CD4-positive, alpha-beta T cell treated with Interleukin-6 at 100 ng/mL for 8 hours (primary cell): ENCODE measurements around the gene DPP4.

ENCODE experiments used
- DNase-seq: peaks from one replicate; pipeline ENCODE4 v3.0.0-alpha.2; 2020; ENCODE audit warnings: mixed read lengths, low spot score

The DPP4 gene

GRCh38 chr2:162017233-162017632, 56.8 kb downstream of the DPP4 start:
- DNase-seq = no peak

- no peak for DNase-seq
Measured at GRCh38 chr2:162016080-162016479, 57.9 kb downstream of the DPP4 start.

GRCh38 chr2:162014751-162015150, 59.3 kb downstream of the DPP4 start:
- no peak for DNase-seq

GRCh38 chr2:162013514-162014475, 60.2 kb downstream of the DPP4 start:
- DNase-seq = no peak

GRCh38 chr2:162012565-162013058, 61.4 kb downstream of the DPP4 start:
- no peak for DNase-seq

- peak; percentile 83 for DNase-seq
Measured at GRCh38 chr2:162011706-162012564, 62.1 kb downstream of the DPP4 start.

GRCh38 chr2:162009543-162009942, 64.5 kb downstream of the DPP4 start:
- no peak for DNase-seq

GRCh38 chr2:162007447-162008040, 66.5 kb downstream of the DPP4 start:
- no peak for DNase-seq

GRCh38 chr2:162006337-162006736, 67.7 kb downstream of the DPP4 start:
- DNase-seq = no peak

GRCh38 chr2:162004031-162004430, 70.0 kb downstream of the DPP4 start:
- DNase-seq = no peak

GRCh38 chr2:162002623-162003235, 71.3 kb downstream of the DPP4 start:
- DNase-seq = no peak

GRCh38 chr2:162000431-162000830, 73.6 kb downstream of the DPP4 start:
- no peak for DNase-seq

- DNase-seq = no peak
Measured at GRCh38 chr2:161999321-161999720, 74.7 kb downstream of the DPP4 start.

GRCh38 chr2:161998857-161999256, 75.2 kb downstream of the DPP4 start:
- DNase-seq = no peak

- DNase-seq = no peak
Measured at GRCh38 chr2:161997916-161998471, 76.0 kb downstream of the DPP4 start.

- DNase-seq = peak; percentile 33
Measured at GRCh38 chr2:161995553-161996016, 78.4 kb downstream of the DPP4 start.

- no peak for DNase-seq
Measured at GRCh38 chr2:161994761-161995520, 79.1 kb downstream of the DPP4 start.

GRCh38 chr2:161992531-161992930, 81.5 kb downstream of the DPP4 start:
- DNase-seq = peak; percentile 73

- no peak for DNase-seq
Measured at GRCh38 chr2:161991991-161992390, 82.0 kb downstream of the DPP4 start.

- no peak for DNase-seq
Measured at GRCh38 chr2:161990741-161991140, 83.3 kb downstream of the DPP4 start.

- no peak for DNase-seq
Measured at GRCh38 chr2:161990036-161990435, 84.0 kb downstream of the DPP4 start.
